ENCODE results near the gene CCL14. TPM values are rescaled to one million over a fixed set of nuclear protein-coding genes. Genes with fewer than 3 reads are reported as not detected.

CCL14 gene
- total RNA-seq, 1 donor from 2014 or later, result not detected

DNA sequence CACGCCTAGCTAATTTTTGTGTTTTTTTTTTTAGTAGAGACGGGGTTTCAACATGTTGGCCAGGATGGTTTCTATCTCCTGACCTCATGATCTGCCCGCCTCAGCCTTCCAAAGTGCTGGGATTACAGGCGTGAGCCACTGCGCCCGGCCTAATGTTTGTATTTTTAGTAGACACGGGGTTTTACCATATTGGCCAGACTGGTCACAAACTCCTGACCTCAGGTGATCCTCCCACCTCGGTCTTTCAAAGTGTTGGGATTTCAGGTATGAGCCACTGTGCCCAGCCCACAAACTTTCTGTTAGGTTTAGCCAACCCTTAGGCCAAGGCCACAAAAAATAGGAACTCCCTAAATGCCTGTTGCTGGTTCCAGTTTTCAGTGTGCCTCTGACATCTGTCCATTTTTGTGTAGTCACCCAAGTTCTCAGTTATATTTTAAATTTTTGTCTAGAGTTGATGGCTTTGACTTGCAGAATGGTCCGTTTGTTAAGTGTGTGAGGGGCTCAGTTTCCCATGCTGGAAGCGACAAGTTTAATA is 17.9 kb downstream of the CCL14 start:
- Histone ChIP-seq H3K27me3 (ENCODE audit: control insufficient read depth, insufficient read depth, low read length) (no peaks in the 10 kb centered on the region), H3K36me3 (ENCODE audit: control insufficient read depth, insufficient read depth, low read length) (no peaks in the 10 kb centered on the region), H3K4me3 (ENCODE audit: low read depth, low read length) (no peak overlapping the region)
- DNase-seq (ENCODE audit: low read depth), result no peak
- no peak for TF ChIP-seq CTCF (IDR thresholded peaks at IDR 0.05; ENCODE audit: insufficient read depth, low read length, poor library complexity, severe bottlenecking)

DNA sequence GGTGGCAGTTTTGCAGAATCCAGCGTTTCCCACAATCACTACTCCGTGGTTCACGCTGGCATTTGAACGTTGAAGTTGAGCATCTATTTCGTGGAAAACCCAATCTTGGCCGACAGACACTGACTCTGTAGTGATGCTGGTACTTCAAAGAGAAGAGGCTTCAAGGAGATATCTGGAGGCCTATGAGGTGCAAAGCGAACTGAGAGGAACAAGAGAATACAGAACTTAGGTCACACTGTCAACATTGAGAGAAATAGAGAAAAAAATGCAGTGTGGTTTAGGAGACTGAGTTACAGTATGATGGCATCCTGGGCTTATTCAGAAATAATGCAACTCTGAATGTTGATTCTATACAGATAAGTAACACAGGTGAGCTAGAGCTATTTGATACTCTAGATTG is 21.3 kb downstream of the CCL14 start:
- Histone ChIP-seq H3K4me3 (ENCODE audit: low read depth, low read length) (no peak overlapping the region), H3K27me3 (ENCODE audit: control insufficient read depth, insufficient read depth, low read length) (no peaks in the 10 kb centered on the region), H3K36me3 (ENCODE audit: control insufficient read depth, insufficient read depth, low read length) (no peaks in the 10 kb centered on the region)
- DNase-seq (ENCODE audit: low read depth), result no peak
- TF ChIP-seq CTCF (IDR thresholded peaks at IDR 0.05; ENCODE audit: insufficient read depth, low read length, poor library complexity, severe bottlenecking), result no peak

- no peak for DNase-seq (ENCODE audit: low read depth)
- Histone ChIP-seq H3K4me3 (ENCODE audit: low read depth, low read length) (no peak overlapping the region), H3K36me3 (ENCODE audit: control insufficient read depth, insufficient read depth, low read length) (no peaks in the 10 kb centered on the region), H3K27me3 (ENCODE audit: control insufficient read depth, insufficient read depth, low read length) (no peaks in the 10 kb centered on the region)
- no peak for TF ChIP-seq CTCF (IDR thresholded peaks at IDR 0.05; ENCODE audit: insufficient read depth, low read length, poor library complexity, severe bottlenecking)
Observed at GRCh38 chr17:35963663-35964062, 22.9 kb downstream of the CCL14 start.

- DNase-seq (ENCODE audit: low read depth), result no peak
- H3K27me3 ChIP-seq (ENCODE audit: control insufficient read depth, insufficient read depth, low read length), result peaks cover 3% of the 10 kb centered on the region
- H3K36me3 ChIP-seq (ENCODE audit: control insufficient read depth, insufficient read depth, low read length), result no peaks in the 10 kb centered on the region
- H3K4me3 ChIP-seq (ENCODE audit: low read depth, low read length), result no peak overlapping the region
- TF ChIP-seq CTCF (IDR thresholded peaks at IDR 0.05; ENCODE audit: insufficient read depth, low read length, poor library complexity, severe bottlenecking), result no peak
Observed at GRCh38 chr17:35953720-35954119, 32.8 kb downstream of the CCL14 start.

- Histone ChIP-seq H3K36me3 (ENCODE audit: control insufficient read depth, insufficient read depth, low read length) (no peaks in the 10 kb centered on the region), H3K4me3 (ENCODE audit: low read depth, low read length) (no peak overlapping the region), H3K27me3 (ENCODE audit: control insufficient read depth, insufficient read depth, low read length) (peaks cover 3% of the 10 kb centered on the region)
- TF ChIP-seq CTCF (IDR thresholded peaks at IDR 0.05; ENCODE audit: insufficient read depth, low read length, poor library complexity, severe bottlenecking), result no peak
- no peak for DNase-seq (ENCODE audit: low read depth)
Observed at GRCh38 chr17:35949401-35949800, 37.1 kb downstream of the CCL14 start.

GRCh38 chr17:35948092-35948491 is 38.4 kb downstream of the CCL14 start:
- DNase-seq (ENCODE audit: low read depth), result no peak
- TF ChIP-seq CTCF (IDR thresholded peaks at IDR 0.05; ENCODE audit: insufficient read depth, low read length, poor library complexity, severe bottlenecking), result no peak
- Histone ChIP-seq H3K27me3 (ENCODE audit: control insufficient read depth, insufficient read depth, low read length) (peaks cover 3% of the 10 kb centered on the region), H3K36me3 (ENCODE audit: control insufficient read depth, insufficient read depth, low read length) (no peaks in the 10 kb centered on the region), H3K4me3 (ENCODE audit: low read depth, low read length) (no peak overlapping the region)
